Spleen (tissue), 7 donors: ENCODE measurements around the gene CD8B2.
"Not testable (repeated sequence)": the region's sequence is repeated elsewhere in the genome, so short reads cannot be mapped to it uniquely, and the experiment has no call there.

Experiments used
- CTCF ChIP-seq, 11 experiments: fragments of 200-600 bp in 7 of 11; fragments of 450-650 bp in 4 of 11; sonication (generic) in 4 of 11; IDR thresholded peaks in 8 of 11; conservative IDR thresholded peaks in 3 of 11; 1 replicate in 7 of 11; 2 replicates in 4 of 11; pipeline versions ENCODE4 v1.4.0 to v1.8.0; 2016 to 2021; ENCODE audit warnings: antibody characterized with exemption in 11 of 11, inconsistent platforms in 4 of 11, mild to moderate bottlenecking in 1 of 11
- POLR2A ChIP-seq, 3 donors: fragments of 450-650 bp; IDR thresholded peaks; one replicate each; pipeline ENCODE4 v1.5.1; 2017; ENCODE audit warnings: antibody characterized with exemption in 3 of 3, mild to moderate bottlenecking in 1 of 3
- POLR2AphosphoS5 ChIP-seq, 3 donors: sonication (generic); formaldehyde crosslinking; IDR thresholded peaks; one replicate each; pipeline ENCODE4 v1.5.1; 2017; ENCODE audit warnings: antibody characterized with exemption in 3 of 3
- donor health status: DM: no; HTN: no; CAD: no; lungs with moderate emphysema.
- donor health status: DM: no; HTN: no; CAD: no.
- donor health status: DM: no; HTN: no; CAD: no.

GRCh38 chr2:106506002-106506687 is 19.0 kb downstream of the CD8B2 start:
- TF ChIP-seq CTCF (IDR thresholded peaks at IDR 0.05 in 8 of 11, conservative IDR thresholded peaks at IDR 0.05 in 3 of 11); POLR2AphosphoS5 (IDR thresholded peaks at IDR 0.05); POLR2A (IDR thresholded peaks at IDR 0.05): not testable (repeated sequence)
